IPS-11a (cell line): Measurements from ENCODE around the gene CUTA.

Experiments
- H3K4me3 ChIP-seq: one replicate; pipeline ENCODE4 v1.5.1; 2013; ENCODE audit warnings: low read depth, low read length, control low read depth

CUTA gene

GRCh38 chr6:33417903-33418689 is at the start of gene CUTA:
TSS of gene CUTA (minus strand) at chr6:33418107. CDS start at chr6:33418000, 107 bp downstream.
- H3K4me3 ChIP-seq: peak within 1 kb of the TSS; percentile 93

- no peak overlapping the region for H3K4me3 ChIP-seq
Observed at GRCh38 chr6:33467091-33467490, 49.2 kb upstream of the CUTA start.

GRCh38 chr6:33466075-33466735 is 48.3 kb upstream of the CUTA start:
- no peak overlapping the region for H3K4me3 ChIP-seq

- no peak overlapping the region for H3K4me3 ChIP-seq
Observed at GRCh38 chr6:33459226-33459625, 41.3 kb upstream of the CUTA start.

- H3K4me3 ChIP-seq: no peak overlapping the region
Observed at GRCh38 chr6:33458676-33459075, 40.8 kb upstream of the CUTA start.

- no peak overlapping the region for H3K4me3 ChIP-seq
Observed at GRCh38 chr6:33456156-33456555, 38.2 kb upstream of the CUTA start.

GRCh38 chr6:33455051-33455450 is 37.1 kb upstream of the CUTA start:
- peak overlapping the region; percentile 89 for H3K4me3 ChIP-seq

GRCh38 chr6:33454009-33454946 is 36.4 kb upstream of the CUTA start, which contains the start of gene ZBTB9:
TSS of gene ZBTB9 (plus strand) at chr6:33454576. CDS start at chr6:33455101, 525 bp downstream.
- peak within 1 kb of the TSS; percentile 89 for H3K4me3 ChIP-seq

GRCh38 chr6:33453393-33454008 is 35.6 kb upstream of the CUTA start:
- H3K4me3 ChIP-seq: peak overlapping the region; percentile 89

- no peak overlapping the region for H3K4me3 ChIP-seq
Observed at GRCh38 chr6:33452496-33452895, 34.6 kb upstream of the CUTA start.

- H3K4me3 ChIP-seq: no peak overlapping the region
Observed at GRCh38 chr6:33451606-33452005, 33.7 kb upstream of the CUTA start.

- H3K4me3 ChIP-seq: no peak overlapping the region
Observed at GRCh38 chr6:33450434-33450833, 32.5 kb upstream of the CUTA start.

GRCh38 chr6:33446356-33446755 is 28.4 kb upstream of the CUTA start:
- no peak overlapping the region for H3K4me3 ChIP-seq

GRCh38 chr6:33445119-33445603 is 27.3 kb upstream of the CUTA start:
- no peak overlapping the region for H3K4me3 ChIP-seq

- H3K4me3 ChIP-seq: no peak overlapping the region
Observed at GRCh38 chr6:33443619-33444504, 26.0 kb upstream of the CUTA start.

GRCh38 chr6:33443025-33443424 is 25.1 kb upstream of the CUTA start:
- no peak overlapping the region for H3K4me3 ChIP-seq

- H3K4me3 ChIP-seq: no peak overlapping the region
Observed at GRCh38 chr6:33442283-33442682, 24.4 kb upstream of the CUTA start.

- no peak overlapping the region for H3K4me3 ChIP-seq
Observed at GRCh38 chr6:33441457-33441856, 23.6 kb upstream of the CUTA start.

GRCh38 chr6:33440649-33441309 is 22.9 kb upstream of the CUTA start:
- no peak overlapping the region for H3K4me3 ChIP-seq
